GM19455 (cell line): Measurements from ENCODE around the gene ZNFX1.
A peak's percentile ranks its signal among the peaks of the same experiment; 100 is the strongest.

Source experiments
- ATAC-seq: cut with Tn5 transposase; IDR thresholded peaks from one replicate; pipeline ENCODE4 v1.9.1; 2021; ENCODE audit not compliant: unreplicated experiment

Gene ZNFX1

GRCh38 chr20:49279677-49280462 is 2.0 kb upstream of the ZNFX1 start:
- ATAC-seq, result no peak

DNA sequence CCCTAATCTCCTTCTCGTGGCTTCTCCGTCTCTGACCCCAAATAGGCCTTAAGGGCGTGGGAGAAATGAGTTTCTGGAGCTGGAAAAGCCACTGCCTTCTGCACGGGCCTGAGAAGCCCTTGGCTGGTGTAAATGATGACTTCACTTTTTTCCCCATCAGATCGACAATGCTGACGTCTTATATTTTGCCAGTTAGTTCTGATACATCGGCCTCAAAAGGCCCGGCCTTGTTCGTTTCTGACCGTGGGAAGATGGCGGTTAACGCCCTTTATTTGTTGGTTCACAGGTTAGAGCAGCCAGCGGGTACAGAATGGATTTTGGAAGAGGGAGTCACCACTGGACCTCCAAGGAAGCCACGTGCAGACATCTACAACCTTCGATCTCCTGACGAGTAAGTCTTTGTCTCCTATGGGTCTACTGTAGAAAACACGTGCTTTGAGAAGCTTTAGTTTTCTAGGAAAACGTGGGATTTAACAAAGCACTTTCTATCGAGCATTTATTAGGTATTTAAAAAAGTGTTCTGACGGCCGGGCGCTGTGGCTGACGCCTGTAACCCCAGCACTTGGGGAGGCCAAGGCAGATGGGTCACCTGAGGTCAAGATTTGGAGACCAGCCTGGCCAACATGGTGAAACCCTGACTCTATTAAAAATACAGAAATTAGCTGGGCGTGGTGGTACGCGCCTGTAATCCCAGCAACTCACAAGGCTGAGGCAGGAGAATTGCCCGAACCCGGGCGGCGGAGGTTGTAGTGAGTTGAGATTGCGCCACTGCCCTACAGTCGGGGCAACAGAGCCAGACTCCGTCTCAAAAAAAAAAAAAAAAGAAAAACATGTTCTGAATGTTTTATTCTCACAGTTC is 1.2 kb upstream of the ZNFX1 start:
- ATAC-seq, result peak; percentile 3

- no peak for ATAC-seq
These were observed 146 bp downstream of the ZNFX1 start for GRCh38 chr20:49277786-49278035.

DNA sequence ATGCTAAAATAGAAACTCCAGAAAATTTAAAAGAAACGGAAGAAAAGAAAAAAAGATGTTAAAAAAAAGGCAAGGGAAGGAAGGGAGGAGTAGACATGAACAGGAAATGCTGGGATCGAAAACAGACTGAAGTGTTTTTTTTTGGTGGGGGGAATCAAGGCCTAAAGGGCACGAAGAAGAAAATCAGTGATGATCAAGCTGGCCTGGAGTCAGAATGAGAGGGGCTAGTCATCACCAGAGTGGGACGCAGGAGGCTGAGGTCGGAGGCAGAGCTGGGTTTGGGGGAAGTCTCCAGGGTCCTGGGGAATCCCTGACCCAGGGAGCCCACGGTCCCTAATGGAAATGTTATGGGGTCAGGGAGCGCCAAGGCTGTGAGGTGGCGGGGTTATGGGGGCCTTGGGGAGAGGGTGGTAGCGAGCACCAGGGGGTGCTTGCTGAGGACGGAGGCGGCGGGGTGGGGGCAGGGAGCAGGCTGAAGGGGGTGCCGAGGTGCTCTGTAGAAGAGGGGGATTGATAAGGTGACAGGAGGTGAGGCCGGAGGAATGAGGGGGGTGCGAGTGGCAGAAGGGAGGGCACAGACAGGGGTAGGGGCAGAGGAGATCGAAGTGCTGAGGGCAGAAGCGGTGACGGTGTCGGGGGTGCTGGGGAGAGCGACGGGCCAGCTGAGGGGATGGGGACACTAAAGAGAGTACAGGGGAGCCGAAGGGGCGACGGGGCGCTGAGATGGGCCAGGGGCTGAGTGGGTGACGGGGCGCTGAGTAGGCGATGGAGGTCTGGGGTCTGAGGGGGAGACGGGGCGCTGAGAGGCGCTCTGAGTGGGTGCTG is 684 bp downstream of the ZNFX1 start:
- no peak for ATAC-seq

DNA sequence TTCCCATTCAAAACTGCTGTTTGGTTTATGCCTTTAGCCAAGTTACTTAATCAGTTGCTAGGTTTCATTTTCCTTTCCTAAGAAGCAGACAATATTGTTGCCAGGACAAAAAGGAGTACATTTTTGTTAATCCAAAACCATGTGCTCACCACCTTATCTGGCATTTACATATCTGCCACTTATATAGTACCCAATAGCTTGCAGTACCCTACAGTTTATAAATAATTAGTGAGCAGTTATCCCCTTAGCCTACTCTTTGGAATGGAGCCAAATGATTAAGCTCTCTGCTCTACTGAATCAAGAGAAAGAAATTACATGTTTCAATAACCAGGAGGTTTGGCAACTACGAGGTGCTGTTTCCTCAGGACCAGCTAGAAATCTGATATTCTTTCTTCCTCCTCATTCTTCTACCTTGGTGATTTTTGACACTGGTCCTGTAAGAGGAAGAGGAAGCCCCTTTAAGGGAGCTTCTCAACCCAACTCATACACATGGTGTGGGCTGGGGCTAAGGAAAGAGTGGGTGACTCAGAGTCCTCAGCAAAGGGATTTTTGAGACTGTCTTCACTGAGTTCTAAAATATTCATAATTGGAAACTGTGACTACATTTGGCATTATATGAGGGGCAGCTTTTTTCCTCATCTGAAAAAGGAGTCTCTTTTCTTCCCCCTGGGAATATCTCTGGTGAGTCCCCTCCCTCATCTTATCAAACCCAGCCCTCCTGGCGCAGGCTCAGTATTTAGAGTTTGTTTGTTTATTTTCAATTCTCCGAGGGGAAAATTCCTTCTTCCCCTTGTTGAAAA is 1.5 kb downstream of the ZNFX1 start:
- no peak for ATAC-seq

GRCh38 chr20:49275636-49276035 is 2.2 kb downstream of the ZNFX1 start:
- no peak for ATAC-seq

DNA sequence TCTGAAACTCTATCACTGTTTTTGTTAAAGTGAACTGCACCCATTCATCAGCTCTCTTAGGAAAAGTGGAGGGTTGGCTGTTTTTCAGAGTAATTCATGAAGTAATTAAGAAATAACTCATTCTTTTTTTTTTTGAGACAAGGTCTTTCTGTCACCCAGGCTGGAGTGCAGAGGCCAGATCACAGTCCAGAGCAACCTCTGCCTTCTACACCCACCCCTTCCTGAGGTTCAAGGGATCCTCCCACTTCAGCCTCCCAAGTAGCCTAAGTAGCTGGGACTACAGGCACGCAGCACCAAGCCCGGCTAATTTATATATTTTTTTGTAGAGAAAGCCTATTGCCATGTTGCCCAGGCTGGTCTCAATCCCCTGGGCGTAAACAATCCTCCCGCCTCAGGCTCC is 2.6 kb downstream of the ZNFX1 start:
- no peak for ATAC-seq

DNA sequence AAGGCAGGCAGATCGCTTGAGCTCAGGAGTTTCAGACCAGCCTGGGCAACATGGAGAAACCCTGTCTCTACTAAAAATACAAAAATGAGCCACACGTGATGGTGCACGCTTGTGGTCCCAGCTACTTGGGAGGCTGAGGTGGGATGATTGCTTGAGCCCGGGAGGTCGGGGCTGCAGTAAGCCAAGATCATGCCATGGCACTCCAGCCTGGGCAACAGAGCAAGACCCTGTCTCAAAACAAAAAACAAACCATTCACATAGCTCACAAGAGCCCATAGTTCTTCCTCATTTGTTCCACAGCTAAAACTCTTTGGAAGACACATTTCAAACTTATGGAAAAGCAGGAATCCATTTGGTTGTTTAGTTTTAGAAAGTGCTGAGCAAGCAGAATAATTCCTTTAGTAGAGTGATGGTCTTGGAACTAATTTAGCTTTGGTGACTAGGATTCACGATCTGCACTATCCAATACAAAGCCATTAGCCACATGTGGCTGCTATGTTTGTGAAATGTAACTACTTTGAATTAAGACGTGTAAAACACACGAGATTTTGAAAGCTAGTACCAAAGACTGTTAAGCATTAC is 4.1 kb downstream of the ZNFX1 start:
- no peak for ATAC-seq

DNA sequence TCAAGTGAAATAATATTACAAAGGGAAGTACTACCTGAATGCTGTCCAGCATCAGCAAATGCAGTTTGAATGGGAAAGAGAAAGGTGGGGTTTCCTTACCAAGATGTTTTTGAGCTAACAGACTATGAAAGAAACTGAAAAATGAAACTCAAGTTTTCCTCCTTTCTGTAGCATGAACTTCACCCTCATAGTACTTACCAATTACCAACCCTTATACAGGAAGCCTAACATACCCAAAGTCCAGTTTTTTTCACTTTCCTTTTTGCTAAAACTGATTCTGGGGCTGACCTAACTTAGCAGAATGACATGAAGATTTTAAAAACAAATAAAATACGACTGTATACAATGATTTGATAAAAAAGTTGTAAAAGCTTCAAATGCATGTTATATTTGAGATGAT is 5.2 kb downstream of the ZNFX1 start:
- no peak for ATAC-seq

- no peak for ATAC-seq
These were observed 7.1 kb downstream of the ZNFX1 start for GRCh38 chr20:49270736-49271135.

- ATAC-seq, result no peak
These were observed 7.7 kb downstream of the ZNFX1 start for GRCh38 chr20:49270177-49270576.

GRCh38 chr20:49268600-49269365 is 9.1 kb downstream of the ZNFX1 start:
- no peak for ATAC-seq

DNA sequence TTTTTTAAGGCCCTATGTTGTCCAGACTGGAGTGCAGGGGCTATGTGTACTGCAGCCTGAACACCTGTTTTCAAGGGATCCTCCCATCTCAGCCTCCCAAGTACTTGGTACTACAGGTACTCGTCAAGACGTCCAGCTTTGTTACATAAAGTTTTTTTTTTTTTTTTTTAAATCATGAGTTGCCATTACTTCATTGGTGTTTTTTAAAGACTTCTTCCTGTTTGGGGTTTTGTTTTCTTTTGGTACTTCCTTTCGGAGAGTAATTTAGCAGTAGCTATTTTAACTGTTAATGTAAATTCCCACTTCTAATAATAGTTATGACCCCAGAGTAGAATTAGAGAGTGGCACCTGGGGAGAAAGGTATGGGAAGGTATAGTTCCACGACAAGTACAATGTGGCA is 10.5 kb downstream of the ZNFX1 start:
- no peak for ATAC-seq

GRCh38 chr20:49262444-49262843 is 15.4 kb downstream of the ZNFX1 start:
- no peak for ATAC-seq

DNA sequence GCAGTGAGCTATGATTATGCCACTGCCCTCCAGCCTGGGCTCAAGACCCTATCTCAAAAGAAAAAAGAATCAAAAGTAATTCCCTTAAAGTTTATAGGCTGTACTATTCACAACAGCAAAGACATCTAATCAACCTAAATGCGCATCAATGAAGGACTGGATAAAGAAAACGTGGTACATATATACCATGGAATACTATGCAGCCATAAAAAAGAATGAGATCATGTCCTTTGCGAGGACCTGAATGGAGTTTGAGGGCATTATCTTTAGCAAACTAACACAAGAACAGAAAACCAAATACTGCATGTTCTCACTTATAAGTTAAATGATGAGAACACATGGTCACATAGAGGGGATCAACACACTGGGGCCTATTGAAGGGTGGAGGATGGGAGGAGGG is 16.7 kb downstream of the ZNFX1 start:
- no peak for ATAC-seq

DNA sequence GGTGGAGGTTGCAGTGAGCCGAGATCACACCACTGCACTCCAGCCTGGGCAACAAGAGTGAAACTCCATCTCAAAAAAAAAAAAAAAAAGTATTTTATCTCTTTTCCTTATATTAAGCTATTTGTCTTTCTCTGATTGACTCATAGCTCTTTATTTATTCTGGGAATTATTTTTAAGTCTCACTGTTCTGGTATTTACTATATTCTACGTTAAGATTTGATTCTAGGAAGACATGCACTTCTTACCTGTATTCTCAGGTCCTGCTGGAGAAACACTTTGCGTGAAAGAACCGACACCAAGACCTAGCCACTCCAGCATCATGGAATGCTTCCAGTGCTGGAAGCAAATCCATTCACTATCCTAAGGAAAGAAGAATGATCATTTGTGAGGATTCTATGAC is 17.6 kb downstream of the ZNFX1 start:
- ATAC-seq, result no peak

GRCh38 chr20:49259799-49260198 is 18.1 kb downstream of the ZNFX1 start:
- no peak for ATAC-seq

GRCh38 chr20:49259284-49259683 is 18.6 kb downstream of the ZNFX1 start:
- ATAC-seq, result no peak

- no peak for ATAC-seq
These were observed 21.6 kb downstream of the ZNFX1 start for GRCh38 chr20:49256261-49256660.
